Mucosa of descending colon (tissue), 3 donors: ENCODE data around the gene KRTAP7-1. TPM values are rescaled to one million over a fixed set of nuclear protein-coding genes. Genes with fewer than 3 reads are reported as not detected.

Source experiments
- ATAC-seq: fragments of 200-7000 bp; cut with Tn5 transposase; one replicate; pipeline ENCODE4 v1.9.1; 2020; ENCODE audit warnings: mild to moderate bottlenecking, moderate library complexity
- DNase-seq, 3 donors: peaks; one replicate each; pipeline ENCODE4 v3.0.0-alpha.2; 2020
- H3K36me3 ChIP-seq: fragments of 200-600 bp; one replicate; pipeline ENCODE4 v1.8.0; 2021; ENCODE audit warnings: low read depth, mild to moderate bottlenecking
- H3K4me1 ChIP-seq: fragments of 200-600 bp; one replicate; pipeline ENCODE4 v1.8.0; 2021; ENCODE audit warnings: low read depth, mild to moderate bottlenecking
- H3K4me3 ChIP-seq: fragments of 200-600 bp; one replicate; pipeline ENCODE4 v1.8.0; 2021; ENCODE audit warnings: mild to moderate bottlenecking
- H3K9me3 ChIP-seq: fragments of 200-600 bp; one replicate; pipeline ENCODE4 v1.8.0; 2021; ENCODE audit warnings: mild to moderate bottlenecking
- intact Hi-C, 2 donors: fragments of 100-400 bp; cut with DNase I in 1 of 2; cut with micrococcal nuclease in 1 of 2; formaldehyde crosslinking; loops; one replicate each; pipeline versions ENCODE4 v1.11.0 to v1.11.1; 2022; cut with DNase I, micrococcal nuclease
- total RNA-seq, 3 donors: library from RNA; stranded (reverse); fragmentation: NEBNext Ultra II Directional in 2 of 3; extraction: Animal tissue kit (Norgen Biotek cat#: 25700) in 2 of 3; gene quantifications; one replicate each; pipeline versions ENCODE4 v1.2.1 to v1.2.4, GENCODE V29; 2021 to 2023
- TF ChIP-seq, protein P1 (sequence below): fragments of 200-600 bp; IDR thresholded peaks from one replicate; pipeline ENCODE4 v1.8.0; 2022; ENCODE audit warnings: antibody characterized with exemption, mild to moderate bottlenecking
- donor health status: DM: no; HTN: no; CAD: no; lungs with moderate emphysema.
- donor health status: DM: no; HTN: no; CAD: no.
- donor health status: DM: no; HTN: yes; CAD: no.

Gene KRTAP7-1
- total RNA-seq, 3 donors from 2014 or later, result not detected

DNA sequence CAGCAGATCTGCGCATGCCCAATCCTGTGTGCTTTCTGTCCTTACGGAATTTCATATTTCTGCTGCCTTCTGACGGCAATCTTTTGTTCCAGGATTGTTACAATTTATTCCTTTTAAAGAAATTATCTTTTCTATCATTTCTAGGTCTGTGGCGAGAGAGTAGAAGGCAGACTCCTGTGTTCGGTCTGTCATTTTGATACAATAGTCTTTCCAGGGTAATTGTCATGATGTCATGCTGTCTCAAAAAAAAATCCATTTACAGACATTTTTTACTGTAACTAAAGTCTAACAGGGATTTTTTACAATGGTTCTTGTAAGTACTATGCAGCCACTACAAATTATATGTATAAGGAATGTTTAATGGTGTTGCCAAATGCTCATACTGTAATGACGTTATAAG lies 9.0 kb upstream of the KRTAP7-1 start:
- ATAC-seq (no peak), DNase-seq (no peak)
- H3K36me3 ChIP-seq, result no peaks in the 10 kb centered on the region
- TF ChIP-seq, protein P1, sequence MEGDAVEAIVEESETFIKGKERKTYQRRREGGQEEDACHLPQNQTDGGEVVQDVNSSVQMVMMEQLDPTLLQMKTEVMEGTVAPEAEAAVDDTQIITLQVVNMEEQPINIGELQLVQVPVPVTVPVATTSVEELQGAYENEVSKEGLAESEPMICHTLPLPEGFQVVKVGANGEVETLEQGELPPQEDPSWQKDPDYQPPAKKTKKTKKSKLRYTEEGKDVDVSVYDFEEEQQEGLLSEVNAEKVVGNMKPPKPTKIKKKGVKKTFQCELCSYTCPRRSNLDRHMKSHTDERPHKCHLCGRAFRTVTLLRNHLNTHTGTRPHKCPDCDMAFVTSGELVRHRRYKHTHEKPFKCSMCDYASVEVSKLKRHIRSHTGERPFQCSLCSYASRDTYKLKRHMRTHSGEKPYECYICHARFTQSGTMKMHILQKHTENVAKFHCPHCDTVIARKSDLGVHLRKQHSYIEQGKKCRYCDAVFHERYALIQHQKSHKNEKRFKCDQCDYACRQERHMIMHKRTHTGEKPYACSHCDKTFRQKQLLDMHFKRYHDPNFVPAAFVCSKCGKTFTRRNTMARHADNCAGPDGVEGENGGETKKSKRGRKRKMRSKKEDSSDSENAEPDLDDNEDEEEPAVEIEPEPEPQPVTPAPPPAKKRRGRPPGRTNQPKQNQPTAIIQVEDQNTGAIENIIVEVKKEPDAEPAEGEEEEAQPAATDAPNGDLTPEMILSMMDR, result no peak
- no peak overlapping the region for H3K4me3 ChIP-seq
- intact Hi-C loops, result loop anchor here in 1 of 2 donors (10.0 kb wide), 1 partner anchor 246 kb away; no protein-coding TSS in a partner anchor
- H3K4me1 ChIP-seq, result no peaks in the 10 kb centered on the region
- peaks cover 45% of the 10 kb centered on the region for H3K9me3 ChIP-seq

DNA sequence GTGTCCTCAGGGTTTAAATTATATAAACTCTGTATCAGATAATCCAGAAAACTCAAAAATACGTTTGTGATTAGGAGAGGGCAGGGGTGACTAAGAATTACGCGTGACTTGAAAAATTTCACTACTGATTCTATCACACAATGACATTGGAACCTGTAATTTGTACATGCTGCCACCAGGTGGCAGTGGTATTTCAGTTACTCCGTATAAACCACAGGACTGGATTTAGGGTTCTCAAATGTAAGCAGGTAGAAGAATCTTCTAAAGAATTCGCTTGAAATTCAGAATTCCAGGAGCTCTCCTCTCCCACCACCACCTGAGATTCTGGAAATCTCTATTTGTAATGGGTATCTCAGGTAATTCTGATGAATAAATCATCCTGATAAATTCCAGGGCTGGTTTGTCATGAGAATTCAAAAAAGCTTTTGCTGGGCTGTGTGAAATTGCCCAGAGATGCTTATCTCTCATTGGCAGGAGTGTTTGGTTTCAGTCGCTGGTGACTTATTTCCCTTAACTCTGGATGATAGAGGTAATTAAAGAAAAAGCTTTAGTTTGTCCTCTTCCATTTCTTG lies 1.7 kb upstream of the KRTAP7-1 start:
- TF ChIP-seq, protein P1, result no peak
- ATAC-seq (no peak), DNase-seq (peak in 1 of 3 donors; percentile 12)
- Histone ChIP-seq H3K36me3 (no peaks in the 10 kb centered on the region), H3K4me3 (no peak overlapping the region), H3K4me1 (no peaks in the 10 kb centered on the region), H3K9me3 (peaks cover 57% of the 10 kb centered on the region)
- intact Hi-C loops, result loop anchor here in 1 of 2 donors (10.0 kb wide), 1 partner anchor 254 kb away; no protein-coding TSS in a partner anchor

DNA sequence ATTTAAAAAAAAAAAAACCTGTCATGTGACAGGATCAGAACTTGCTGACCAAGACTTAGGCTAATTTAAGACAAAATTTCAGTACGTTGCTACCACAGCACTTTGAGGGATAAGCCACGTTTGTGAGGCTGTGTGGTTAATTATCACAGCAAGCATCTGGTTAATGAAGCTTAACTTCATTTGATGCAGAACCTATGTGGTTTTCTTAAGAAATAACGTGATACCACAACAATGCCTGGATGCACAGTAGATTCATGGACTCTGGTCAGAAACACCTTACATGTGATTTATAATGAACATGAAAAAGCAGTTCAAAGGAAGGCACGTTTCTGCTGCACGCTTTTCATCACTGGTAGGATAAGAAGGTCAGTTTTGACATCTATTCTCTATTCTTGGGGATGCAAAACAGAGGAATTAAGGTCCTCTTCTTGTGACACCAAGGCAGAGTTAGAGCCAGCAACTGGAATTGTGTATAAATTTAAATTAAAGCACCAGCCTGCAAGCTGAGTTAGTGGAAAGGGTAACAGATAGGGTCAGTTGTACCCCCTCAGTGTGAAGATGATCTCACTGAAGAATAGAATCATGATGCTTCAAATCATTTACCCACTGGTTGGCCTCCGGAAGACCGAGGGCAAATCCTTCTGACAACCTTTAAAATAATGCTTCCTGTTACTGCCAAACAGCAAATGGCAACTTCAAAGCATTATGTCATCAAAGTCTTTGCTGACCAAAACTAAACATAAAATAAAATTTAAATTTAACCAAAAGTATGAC lies 10.5 kb downstream of the KRTAP7-1 start:
- Histone ChIP-seq H3K36me3 (no peaks in the 10 kb centered on the region), H3K9me3 (peaks cover 48% of the 10 kb centered on the region), H3K4me1 (no peaks in the 10 kb centered on the region), H3K4me3 (no peak overlapping the region)
- intact Hi-C loops, result no loop called here
- TF ChIP-seq, protein P1, result no peak
- ATAC-seq (no peak), DNase-seq (no peak)

DNA sequence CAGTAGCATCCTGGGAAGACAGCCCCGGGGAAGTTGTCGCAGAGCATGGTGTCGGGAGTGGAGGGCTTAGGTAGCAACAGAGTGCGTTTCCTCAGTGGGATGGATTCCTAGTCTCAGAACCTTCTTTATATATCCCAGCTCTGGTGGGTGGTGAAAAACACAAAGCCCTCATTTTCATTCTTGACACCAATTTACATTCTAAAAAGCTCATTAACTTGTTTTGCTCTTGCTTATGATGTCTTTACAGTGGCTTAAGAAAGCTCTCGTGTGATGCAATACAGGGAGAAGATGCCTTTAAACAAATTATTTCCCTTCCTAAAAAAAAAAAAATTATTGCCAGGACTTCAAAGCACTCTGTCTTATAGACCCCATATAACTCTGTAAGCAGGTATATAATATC lies 16.4 kb downstream of the KRTAP7-1 start, which contains the start of gene KRTAP8-1:
Gene KRTAP8-1, minus strand, starts transcription at position 101 of the 400 bp plus-strand sequence. Its CDS starts 54 bp downstream, at position 47.
- intact Hi-C loops, result no loop called here
- TF ChIP-seq, protein P1, result no peak
- no peak for DNase-seq
- no peak within 1 kb of the TSS for H3K4me3 ChIP-seq
- H3K9me3 ChIP-seq, result peaks cover 50% of the 10 kb centered on the region
- ATAC-seq, result no peak
- H3K36me3 ChIP-seq, result no peaks in the 10 kb centered on the region
- H3K4me1 ChIP-seq, result no peaks in the 10 kb centered on the region

DNA sequence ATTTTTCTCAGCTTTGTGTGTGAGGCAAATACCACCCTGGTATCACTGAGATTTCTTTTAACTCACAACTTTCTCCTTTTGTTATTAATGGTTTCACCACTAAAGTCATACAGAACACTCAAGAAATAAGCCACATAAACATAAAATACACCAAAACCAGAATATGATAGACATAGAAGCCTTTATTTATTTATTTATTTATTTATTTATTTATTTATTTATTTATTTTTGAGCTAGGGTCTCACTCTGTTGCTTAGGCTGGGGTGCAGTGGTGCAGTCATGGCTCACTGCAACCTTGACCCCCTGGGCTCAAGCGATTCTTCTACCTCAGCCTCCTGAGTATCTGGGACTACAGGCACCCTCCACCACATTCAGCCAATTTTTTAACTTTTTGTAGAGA lies 29.0 kb downstream of the KRTAP7-1 start:
- H3K9me3 ChIP-seq, result peaks cover 35% of the 10 kb centered on the region
- no peaks in the 10 kb centered on the region for H3K4me1 ChIP-seq
- H3K4me3 ChIP-seq, result no peak overlapping the region
- intact Hi-C loops, result no loop called here
- H3K36me3 ChIP-seq, result no peaks in the 10 kb centered on the region
- DNase-seq (no peak), ATAC-seq (no peak)
- TF ChIP-seq, protein P1, result no peak
